GM18498 (cell line): Measurements from ENCODE around the gene PLPP4.

ENCODE experiments used
- ATAC-seq: cut with Tn5 transposase; IDR thresholded peaks from one replicate; pipeline ENCODE4 v1.9.1; 2021; ENCODE audit warnings: mild to moderate bottlenecking, moderate library complexity; ENCODE audit not compliant: unreplicated experiment

PLPP4 gene

DNA sequence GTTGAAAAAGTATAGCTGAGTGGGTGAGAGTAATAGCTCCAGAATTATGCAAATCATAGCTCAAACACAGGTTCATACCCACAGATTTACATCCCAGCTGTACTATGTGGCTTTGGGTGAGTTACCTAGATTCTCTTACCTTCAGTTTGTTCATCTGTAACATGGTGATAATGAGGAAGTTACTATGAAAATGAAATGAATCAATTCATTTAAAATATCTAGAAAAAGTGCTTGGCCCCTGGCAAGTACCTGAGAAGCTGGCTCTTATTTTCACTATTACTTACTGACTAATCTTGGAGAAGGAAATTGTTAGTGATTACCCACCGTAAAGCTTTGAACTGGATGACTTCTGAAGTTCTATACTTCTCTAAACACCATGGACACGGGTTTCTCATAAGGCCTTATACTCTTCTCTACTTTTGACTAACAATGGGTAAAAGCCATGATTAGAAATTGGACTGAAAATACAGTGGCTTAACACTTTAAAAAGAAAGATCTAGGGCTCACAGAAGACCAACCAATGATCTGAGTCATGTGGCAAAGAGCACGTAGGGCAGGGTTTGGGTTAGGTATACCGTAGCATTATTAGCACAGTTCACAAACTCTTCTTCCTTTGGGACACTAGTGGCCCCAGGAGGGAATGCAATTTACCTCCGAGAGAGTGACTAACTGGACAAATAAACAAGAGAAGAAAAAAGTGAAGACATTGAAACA, 149.2 kb downstream of the PLPP4 start:
- ATAC-seq, result peak; percentile 71

DNA sequence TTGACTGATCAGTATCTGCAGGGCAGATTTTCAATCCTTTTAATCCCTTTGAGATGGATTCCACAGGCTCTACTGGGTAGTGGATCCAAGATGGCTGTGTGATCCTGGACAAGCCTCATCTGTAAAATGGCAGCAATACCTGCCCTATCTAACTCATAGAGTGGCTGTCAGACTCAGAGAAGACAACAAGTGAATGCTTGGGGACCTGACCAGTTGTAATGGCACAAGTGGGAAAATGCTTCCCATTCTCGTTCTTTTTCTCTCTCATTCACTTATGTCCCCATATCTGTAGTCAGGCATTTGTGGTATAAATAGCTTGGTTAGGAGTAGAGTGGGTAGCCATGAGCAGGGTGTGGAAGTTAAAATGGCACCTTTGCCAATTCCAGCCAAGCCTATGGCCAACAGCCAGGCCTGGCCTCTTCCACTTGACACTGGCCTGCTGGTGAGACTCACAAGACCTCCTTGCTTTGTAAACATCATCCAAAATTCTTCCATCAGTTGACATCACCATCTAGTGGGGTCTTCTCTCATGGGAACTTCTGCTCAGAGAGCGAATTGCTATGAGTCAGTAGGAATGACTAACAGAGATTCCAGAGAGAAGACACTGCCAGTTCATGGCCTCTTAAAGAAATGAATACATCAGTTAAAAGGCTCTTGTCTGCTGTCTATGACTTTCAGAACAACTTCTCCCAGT, 150.1 kb downstream of the PLPP4 start:
- ATAC-seq, result peak; percentile 16

DNA sequence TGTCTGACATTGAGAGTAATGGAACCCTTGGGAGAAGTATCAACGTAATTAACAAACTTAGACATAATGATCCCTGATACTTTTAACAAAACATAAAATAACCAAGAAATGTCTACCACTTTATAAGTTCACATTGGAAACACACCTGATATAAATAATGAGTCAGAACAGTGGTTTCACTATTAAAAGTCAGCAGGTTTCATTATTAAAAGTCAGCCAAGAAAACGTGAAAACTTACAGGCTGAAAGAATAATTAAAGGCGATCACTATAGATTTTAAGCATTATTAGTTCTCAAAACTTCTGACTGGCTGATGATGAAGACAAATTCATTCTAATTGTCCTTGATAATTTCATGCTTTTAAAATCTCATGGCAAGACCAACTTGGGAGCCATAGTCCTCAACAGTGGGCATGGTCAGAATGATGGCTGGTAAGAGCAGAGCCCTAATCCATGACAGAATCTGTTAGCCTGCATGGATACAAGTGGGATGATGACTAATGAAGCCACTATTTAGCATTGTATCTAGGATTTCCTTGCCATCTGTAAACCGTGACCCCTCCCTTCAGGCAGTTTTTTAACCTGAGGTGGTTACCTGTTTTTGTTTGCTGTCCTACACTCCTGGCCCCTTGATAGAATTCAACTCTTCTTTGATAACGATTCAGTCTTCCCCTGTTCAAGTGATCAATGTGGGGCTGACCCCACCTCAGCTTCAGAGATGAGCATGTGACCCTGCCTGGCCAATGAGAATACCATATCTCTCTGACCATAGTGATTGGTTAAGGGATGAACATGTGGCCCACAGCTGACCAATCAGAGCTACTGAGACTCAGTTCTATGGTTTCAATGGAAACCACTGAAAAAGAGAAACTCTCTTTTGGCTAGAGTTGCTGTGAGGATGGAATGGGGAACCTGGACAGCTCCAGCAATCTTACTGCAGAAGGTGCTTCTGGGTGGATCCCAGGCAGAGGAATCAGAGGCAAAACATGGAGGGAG, 151.0 kb downstream of the PLPP4 start:
- ATAC-seq, result peak; percentile 40

DNA sequence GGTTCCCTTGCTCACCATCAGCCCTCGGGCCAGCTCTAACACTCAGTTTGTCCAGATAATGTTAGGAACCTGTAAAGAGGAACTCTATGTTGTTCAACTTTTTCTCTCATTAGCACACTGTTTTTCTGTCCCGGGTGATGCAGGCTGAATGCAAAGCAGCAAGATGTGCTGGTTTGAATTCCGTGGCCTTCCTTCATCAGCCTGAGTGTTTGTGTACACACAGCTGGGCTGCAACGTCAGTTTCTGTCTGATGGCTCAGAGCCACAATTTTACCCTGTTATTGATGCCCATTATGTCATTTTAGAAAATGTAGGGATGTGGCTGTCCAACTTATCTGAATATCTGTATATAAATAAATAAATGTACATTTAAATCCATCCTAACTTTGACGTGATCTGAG, 152.0 kb downstream of the PLPP4 start:
- no peak for ATAC-seq

DNA sequence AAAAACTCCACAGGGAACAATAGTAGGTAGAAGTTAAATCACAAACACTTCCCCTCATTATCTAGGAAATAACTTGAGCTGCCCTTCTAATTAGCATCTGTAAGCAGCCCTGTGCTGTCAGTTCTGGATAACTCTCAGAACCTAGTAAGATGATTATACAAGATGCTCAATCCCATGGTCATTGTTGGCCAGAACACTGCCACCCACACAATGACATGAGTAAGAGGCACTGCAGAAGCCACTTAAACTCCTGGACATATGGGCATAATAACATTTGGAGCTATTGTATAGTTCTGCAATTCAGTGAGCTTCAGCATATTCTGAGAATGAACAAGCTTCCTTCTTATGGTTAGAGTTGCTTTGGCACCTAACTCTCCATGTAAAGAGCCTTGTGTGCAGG, 153.8 kb downstream of the PLPP4 start:
- ATAC-seq, result no peak

DNA sequence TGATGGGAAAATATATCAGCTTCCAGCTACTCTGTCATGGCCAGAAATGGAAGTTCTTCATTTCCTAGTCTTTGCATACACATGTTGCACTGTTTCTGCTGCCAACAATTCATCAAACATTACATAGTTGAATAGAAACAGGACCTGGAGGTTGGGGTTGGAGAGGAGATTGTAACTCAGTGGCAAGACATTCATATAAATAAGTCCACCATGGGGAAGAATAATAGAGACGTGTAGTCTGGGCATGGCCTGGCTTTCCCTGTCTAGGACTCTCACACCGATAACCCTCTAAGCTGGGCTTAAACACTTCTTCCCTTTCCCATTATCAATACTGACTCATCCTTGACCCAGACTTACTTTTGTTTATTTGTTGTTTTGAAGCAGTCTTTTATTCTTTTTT, 155.7 kb downstream of the PLPP4 start:
- no peak for ATAC-seq

DNA sequence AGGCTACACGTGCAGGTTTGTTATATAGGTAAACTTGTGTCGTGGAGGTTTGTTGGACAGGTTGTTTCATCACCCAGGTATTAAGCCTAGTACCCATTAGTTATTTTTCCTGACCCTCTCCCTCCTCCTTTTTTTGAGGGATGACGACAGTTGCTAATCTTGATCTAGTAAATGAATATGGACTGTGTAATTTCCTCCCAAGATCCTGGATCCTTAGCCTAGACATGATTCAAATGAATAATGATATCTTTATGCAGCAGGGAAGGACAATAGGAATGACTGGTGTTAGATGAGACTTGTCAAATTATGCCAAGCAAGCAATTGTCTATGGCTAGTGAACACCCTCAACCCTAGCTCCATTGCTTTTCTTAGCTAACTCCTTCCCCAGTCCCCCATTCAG, 156.2 kb downstream of the PLPP4 start:
- ATAC-seq, result no peak

DNA sequence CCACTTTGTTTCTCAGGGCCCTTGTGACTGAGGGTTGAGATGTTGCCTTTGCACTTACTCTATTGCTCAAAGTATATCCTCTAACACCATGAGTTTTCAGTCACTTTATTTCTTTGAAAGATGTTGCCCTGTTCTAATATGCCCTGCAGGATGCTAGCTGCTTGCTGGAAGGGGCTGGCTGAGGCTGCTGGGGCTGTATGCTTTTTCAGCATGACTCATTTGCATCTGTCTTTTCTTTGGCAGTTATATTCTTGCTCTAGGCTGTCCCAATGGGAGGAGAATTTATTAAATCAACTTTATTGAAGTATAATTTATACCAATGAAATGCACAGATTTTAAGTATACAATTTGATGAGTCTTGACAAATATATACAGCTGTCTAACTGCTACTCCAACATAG, 157.7 kb downstream of the PLPP4 start:
- ATAC-seq, result no peak

DNA sequence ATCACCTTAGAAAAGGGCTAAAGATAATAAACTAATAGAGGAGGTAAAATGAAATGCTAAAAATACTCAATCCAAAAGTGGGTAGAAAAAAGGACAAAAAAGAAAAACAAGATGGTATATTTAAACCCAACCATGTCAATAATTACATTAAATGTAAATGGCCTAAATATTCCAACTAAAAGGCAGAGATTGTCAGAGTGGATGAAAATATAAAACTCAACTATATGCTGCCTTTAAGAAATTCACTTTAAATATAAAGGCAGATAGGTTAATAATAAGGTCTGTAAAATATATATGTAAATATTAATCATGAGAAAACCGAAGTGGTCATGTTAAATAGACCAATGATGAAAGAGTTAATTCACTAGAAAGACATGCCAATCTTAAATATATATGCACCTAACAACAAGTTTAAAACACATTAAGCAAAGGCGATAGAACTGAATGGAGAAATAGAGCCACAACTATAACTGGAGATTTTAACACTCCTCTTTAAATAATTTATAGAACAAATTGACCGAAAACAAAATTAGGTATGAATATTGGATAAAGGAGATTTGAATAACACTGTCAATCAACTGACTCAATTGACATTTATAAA, 159.4 kb downstream of the PLPP4 start:
- no peak for ATAC-seq

DNA sequence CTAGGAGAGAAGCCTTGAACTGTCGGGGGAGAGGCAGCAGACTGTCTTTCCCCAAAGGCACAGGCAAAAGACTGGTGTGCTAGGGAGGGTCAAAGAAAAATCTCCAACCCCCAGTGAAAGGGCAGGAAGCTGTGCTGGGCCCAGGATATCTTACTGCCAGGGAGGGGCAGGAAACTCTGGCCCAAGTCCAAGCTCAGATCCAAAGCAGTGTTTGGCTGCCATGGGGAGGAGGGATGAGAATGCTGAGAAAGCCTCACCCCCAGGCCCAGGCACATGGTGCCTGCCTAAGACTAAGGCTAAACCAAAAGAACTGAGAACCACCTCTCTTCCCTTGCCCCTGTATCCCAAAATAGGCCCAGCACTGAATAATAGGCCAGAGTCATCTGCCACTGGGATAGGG, 171.2 kb downstream of the PLPP4 start:
- no peak for ATAC-seq

DNA sequence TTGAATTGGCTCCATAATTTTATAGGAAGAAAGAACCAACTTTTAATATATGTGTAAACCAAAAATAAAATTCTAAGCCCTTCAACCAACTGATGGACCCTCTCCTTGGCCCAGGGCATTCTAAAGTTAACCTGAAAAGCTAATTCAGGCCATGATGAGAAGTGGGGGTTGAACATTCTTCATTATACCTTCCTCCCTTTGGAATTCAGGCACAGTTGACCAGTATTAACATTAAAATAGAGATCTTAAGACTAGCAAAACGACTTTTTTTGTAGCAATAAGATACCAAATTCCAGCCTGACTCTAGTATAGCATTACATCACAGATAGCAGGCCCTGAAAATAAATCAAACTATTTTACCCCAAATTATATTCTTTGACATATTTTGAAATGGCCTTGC, 173.2 kb downstream of the PLPP4 start:
- ATAC-seq, result no peak

DNA sequence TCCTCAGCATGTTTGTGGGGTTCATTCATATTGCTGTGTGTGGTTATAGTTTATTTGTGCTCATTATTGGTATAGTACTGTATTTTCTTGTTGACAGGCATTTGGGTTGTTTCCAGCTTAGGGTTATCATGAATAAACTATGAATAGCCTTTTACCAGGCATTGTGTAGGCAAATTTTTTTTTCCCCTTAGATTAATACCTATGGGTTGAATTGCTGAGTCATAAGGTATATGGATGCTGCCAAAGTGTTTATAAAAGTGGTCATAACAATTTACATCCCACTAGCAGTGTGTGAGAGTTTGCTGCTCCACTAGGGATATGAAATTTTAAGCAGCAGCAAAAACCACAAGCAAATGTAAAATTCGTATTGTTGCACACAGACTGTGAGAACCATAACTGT, 175.0 kb downstream of the PLPP4 start:
- ATAC-seq, result no peak

DNA sequence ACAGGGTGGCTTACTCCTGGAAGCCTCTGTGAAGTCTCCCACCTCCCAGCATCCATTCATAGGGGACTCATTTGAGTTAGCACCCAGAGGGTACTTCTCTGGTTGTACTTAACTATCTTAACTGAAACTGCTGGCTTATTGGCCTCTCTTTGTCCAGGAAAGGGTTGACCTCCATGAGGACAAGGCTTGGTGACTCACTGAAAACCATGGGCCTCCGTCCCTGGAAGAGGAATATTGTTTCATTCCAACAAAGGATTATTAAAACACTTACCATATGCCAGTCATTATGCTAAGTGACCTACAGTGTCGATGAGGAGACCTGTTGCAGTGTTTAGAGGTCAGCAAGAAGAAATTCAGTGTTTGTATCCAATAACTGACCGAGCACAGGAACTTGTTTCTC, 175.9 kb downstream of the PLPP4 start:
- no peak for ATAC-seq

DNA sequence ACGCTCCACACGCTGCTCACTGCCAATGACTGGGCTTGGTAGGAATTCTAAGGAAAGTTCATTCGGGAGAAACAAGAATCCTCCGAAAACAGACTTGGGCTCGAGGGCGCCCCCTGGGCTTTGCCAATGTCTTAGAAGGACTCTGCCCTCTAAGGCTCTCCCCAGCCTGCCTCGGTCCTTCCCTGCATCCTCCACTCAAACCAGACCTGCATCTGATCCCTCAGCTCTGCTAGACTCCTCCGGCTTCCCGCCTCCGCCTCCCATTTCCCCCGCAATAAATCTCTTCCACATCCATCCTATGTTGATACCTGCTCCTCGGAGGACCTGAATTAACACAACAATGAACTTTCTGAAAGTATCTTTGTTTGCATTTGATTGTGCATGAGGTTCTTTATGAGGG, 177.6 kb downstream of the PLPP4 start:
- ATAC-seq, result no peak
